HepG2 (cell line): ENCODE measurements around the gene ASH1L. TPM values are rescaled to one million over a fixed set of nuclear protein-coding genes. Genes with fewer than 3 reads are reported as not detected.

ENCODE experiments used
- CENPBD1 ChIP-seq: sonication (generic); formaldehyde crosslinking; IDR thresholded peaks from 2 replicates; pipeline ENCODE4 v1.8.0; 2022; ENCODE audit warnings: missing genetic modification reagents, low read depth, mild to moderate bottlenecking, borderline replicate concordance
- HNF1B ChIP-seq: sonication (generic); formaldehyde crosslinking; IDR thresholded peaks from 2 replicates; pipeline ENCODE4 v1.5.1; 2020; ENCODE audit warnings: mild to moderate bottlenecking, moderate library complexity, missing genetic modification reagents
- HNRNPK ChIP-seq: fragments of 200-400 bp; formaldehyde crosslinking; IDR thresholded peaks from 2 replicates; pipeline ENCODE4 v1.6.1; 2018; ENCODE audit warnings: low read length, low read depth, moderate library complexity, mild to moderate bottlenecking; ENCODE audit not compliant: poor library complexity, severe bottlenecking
- LCORL ChIP-seq, 2 experiments: fragments of 450-650 bp in 1 of 2; sonication (generic) in 1 of 2; formaldehyde crosslinking in 1 of 2; IDR thresholded peaks; 2 replicates each; pipeline versions ENCODE4 v1.5.0 to v1.6.1; 2017 to 2020; ENCODE audit warnings: antibody characterized with exemption in 1 of 2, missing genetic modification reagents in 1 of 2
- ONECUT2 ChIP-seq: sonication (generic); formaldehyde crosslinking; IDR thresholded peaks from 2 replicates; pipeline ENCODE4 v1.4.0; 2020; ENCODE audit warnings: missing genetic modification reagents
- SAFB2 ChIP-seq: sonication (generic); formaldehyde crosslinking; IDR thresholded peaks from 2 replicates; pipeline ENCODE4 v1.5.1; 2020; ENCODE audit warnings: missing genetic modification reagents, low read depth, mild to moderate bottlenecking, borderline replicate concordance
- THYN1 ChIP-seq: sonication (generic); formaldehyde crosslinking; IDR thresholded peaks from 2 replicates; pipeline ENCODE4 v1.8.1; 2023; ENCODE audit warnings: low read depth, mild to moderate bottlenecking, moderate library complexity, missing genetic modification reagents, borderline replicate concordance
- ZBTB40 ChIP-seq, 2 experiments: fragments of 450-650 bp in 1 of 2; sonication (generic) in 1 of 2; formaldehyde crosslinking in 1 of 2; IDR thresholded peaks; 2 replicates each; pipeline versions ENCODE4 v1.6.1 to v1.8.0; 2016 to 2022; ENCODE audit warnings: antibody characterized with exemption in 1 of 2, mild to moderate bottlenecking in 1 of 2, missing genetic modification reagents in 1 of 2
- ZBTB49 ChIP-seq: sonication (generic); formaldehyde crosslinking; IDR thresholded peaks from 2 replicates; pipeline ENCODE4 v1.4.0; 2020; ENCODE audit warnings: missing genetic modification reagents, borderline replicate concordance
- ZFP37 ChIP-seq: sonication (generic); formaldehyde crosslinking; IDR thresholded peaks from 2 replicates; pipeline ENCODE4 v1.4.0; 2020; ENCODE audit warnings: missing genetic modification reagents, borderline replicate concordance
- ZNF337 ChIP-seq: sonication (generic); formaldehyde crosslinking; IDR thresholded peaks from 2 replicates; pipeline ENCODE4 v1.5.1; 2020; ENCODE audit warnings: missing genetic modification reagents, low read depth, mild to moderate bottlenecking, borderline replicate concordance
- ZNF543 ChIP-seq: sonication (generic); formaldehyde crosslinking; IDR thresholded peaks from 2 replicates; pipeline ENCODE4 v1.4.0; 2020; ENCODE audit warnings: mild to moderate bottlenecking, missing genetic modification reagents
- polyA plus RNA-seq, 8 experiments: library from polyadenylated mRNA; depleted of rRNA in 3 of 8; stranded (reverse) in 7 of 8; unstranded in 1 of 8; fragments of >200 nt; fragmentation: Illumina TruSeq in 4 of 8; extraction: Trizol in 4 of 8; gene quantifications; 2 replicates each; pipeline versions ENCODE4 v1.2.1 to v1.2.3, GENCODE V29; 2011 to 2016; ENCODE audit warnings: low read depth in 4 of 8, missing spikeins in 1 of 8, mixed read lengths in 1 of 8; ENCODE audit not compliant: insufficient read depth in 1 of 8
- total RNA-seq, 5 experiments: library from RNA; depleted of rRNA; stranded (reverse); fragments of >200 nt; fragmentation: Illumina TruSeq; extraction: Trizol; gene quantifications; 2 replicates each; pipeline ENCODE4 v1.2.3, GENCODE V29; 2016; ENCODE audit warnings: low read depth in 1 of 5

The ASH1L gene
- total and polyA plus RNA-seq, 2 of the 13 experiments (the other 11 are each of a cell fraction or from before 2014, with no cell fraction given) = 10.2 to 15.3 TPM

GRCh38 chr1:155308493-155309422 is 253.8 kb downstream of the ASH1L start, which contains the start of gene FDPS (continued):
- no peak for TF ChIP-seq ZBTB40 (IDR thresholded peaks at IDR 0.05)
- TF ChIP-seq ZBTB40 (CRISPR knock-in tag; IDR thresholded peaks at IDR 0.05) = no peak
- TF ChIP-seq ZNF337 (CRISPR knock-in tag) = no peak
- peak; percentile 77; the same call in 1 of the 2 replicates for TF ChIP-seq ZNF543 (CRISPR knock-in tag)
- TF ChIP-seq ZFP37 (CRISPR knock-in tag) = no peak
- TF ChIP-seq HNF1B (CRISPR knock-in tag) = no peak; the same call in 1 of the 2 replicates
- TF ChIP-seq SAFB2 = peak; percentile 61; the same call in 1 of the 2 replicates
- no peak for TF ChIP-seq LCORL (IDR thresholded peaks at IDR 0.05)
- peak; percentile 72; the same call in 1 of the 2 replicates for TF ChIP-seq LCORL (CRISPR knock-in tag; IDR thresholded peaks at IDR 0.05)
- TF ChIP-seq ONECUT2 = peak; percentile 50; the same call in 1 of the 2 replicates
- TF ChIP-seq THYN1 (CRISPR knock-in tag) = no peak
- TF ChIP-seq HNRNPK = no peak
- no peak for TF ChIP-seq CENPBD1 (CRISPR knock-in tag)
- 0 out of 2 replicates have a peak, but pooled peaks have one; percentile 7 for TF ChIP-seq ZBTB49 (CRISPR knock-in tag)
